SIG-M5 (cell line): Measurements from ENCODE around the gene GLTPD2.

Experiments used
- DNase-seq: peaks from one replicate; lab custom pipeline; 2025; lab: John Stamatoyannopoulos, UW

Gene GLTPD2

DNA sequence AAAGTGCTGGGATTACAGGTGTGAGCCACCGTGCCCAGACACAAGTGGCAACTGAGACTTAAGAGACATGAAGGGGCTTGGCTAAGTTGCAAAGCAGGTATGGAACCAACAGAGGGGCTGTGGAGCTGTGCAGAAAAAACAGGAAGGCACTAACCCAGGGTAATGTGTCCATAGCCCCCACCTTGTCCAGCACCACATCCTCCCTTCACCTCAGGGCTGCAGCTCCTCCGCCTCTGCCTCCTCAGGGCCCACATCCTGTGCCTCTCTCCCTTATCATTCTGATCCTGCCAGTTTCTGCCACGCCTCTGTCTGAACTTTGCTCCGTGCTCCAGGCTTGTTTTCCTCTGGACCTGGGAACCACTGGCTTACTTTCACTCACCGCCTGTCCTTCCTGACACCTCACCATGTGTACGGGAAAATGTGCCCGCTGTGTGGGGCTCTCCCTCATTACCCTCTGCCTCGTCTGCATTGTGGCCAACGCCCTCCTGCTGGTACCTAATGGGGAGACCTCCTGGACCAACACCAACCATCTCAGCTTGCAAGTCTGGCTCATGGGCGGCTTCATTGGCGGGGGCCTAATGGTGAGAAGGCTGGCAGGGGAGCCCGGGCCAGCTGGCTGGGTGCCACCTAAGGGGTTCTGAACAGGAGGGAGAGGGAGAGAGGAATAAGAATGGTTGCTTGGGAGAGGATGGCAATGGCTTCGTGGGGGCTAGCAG, 17.1 kb upstream of the GLTPD2 start, which contains the start of gene TM4SF5:
TM4SF5 (plus strand) TSS at position 368 of the 716 bp plus-strand sequence; CDS start at position 405, 37 bp downstream.
- DNase-seq = no peak

GRCh38 chr17:4772235-4772613, 16.5 kb upstream of the GLTPD2 start:
- no peak for DNase-seq

- DNase-seq = no peak
Observed at GRCh38 chr17:4777969-4778760, 10.6 kb upstream of the GLTPD2 start.

GRCh38 chr17:4780325-4780955, 8.3 kb upstream of the GLTPD2 start:
- no peak for DNase-seq

DNA sequence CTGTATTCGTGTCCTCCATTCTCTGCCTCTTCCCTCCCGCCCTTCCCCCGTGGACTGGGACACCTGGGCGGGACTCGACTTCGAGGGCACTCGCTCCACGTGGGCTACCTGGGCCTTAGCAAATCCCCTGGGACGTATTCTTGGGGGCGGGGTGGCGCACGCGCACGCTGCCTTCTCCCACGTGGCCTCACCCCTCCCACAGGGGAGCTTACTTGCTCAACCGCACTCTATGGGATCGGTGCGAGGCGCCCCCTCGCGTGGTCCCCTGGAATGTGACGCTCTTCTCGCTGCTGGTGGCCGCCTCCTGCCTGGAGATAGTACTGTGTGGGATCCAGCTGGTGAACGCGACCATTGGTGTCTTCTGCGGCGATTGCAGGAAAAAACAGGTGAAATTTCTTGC, 6.1 kb upstream of the GLTPD2 start:
- no peak for DNase-seq

GRCh38 chr17:4785311-4786105, 3.3 kb upstream of the GLTPD2 start:
- DNase-seq = no peak

- no peak for DNase-seq
Observed at GRCh38 chr17:4786106-4786511, 2.7 kb upstream of the GLTPD2 start, which contains the start of gene VMO1. Gene VMO1, minus strand, starts transcription at chr17:4786364. Its CDS starts 12 bp downstream, at chr17:4786352.

- no peak for DNase-seq
Observed at GRCh38 chr17:4786516-4786915, 2.2 kb upstream of the GLTPD2 start.

DNA sequence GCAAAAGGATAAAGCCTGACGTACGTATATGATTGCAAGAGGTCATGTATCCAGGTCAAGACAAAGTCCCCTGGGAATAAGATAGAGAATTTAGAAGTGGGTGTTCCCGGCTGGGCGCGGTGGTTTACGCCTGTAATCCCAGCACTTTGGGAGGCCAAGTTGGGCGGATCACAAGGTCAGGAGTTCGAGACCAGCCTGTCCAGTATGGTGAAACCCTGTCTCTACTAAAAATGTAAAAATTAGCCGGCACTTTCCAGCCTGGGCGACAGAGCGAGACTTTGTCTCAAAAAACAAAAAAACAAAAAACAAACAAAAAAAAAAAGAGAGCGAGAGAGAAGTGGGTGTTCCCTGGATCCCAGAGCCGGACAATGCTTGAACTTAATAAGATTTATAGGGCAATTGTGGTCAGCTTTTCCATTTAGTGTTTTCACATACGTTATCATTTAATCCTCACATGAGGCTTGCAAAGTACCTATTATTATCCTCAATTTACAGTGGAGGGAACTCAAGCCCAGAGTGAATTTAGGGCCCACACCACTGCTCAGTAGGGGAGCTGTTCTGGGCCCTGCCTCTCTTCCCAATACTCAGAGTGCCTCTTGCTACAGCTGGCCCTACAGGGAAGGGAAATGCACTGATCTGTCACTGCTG, 481 bp upstream of the GLTPD2 start:
- DNase-seq = no peak

DNA sequence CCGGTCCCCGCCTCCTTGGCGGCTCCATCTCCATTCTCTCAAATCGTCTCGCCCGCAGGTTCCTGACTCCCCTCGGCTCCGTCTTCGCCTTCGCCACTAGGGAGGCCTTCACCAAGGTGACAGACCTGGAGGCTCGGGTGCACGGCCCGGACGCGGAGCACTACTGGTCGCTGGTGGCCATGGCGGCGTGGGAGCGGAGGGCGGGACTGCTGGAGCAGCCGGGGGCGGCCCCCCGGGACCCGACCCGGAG, 862 bp downstream of the GLTPD2 start:
- no peak for DNase-seq

GRCh38 chr17:4789951-4790704, 1.4 kb downstream of the GLTPD2 start:
- DNase-seq = peak; percentile 41

DNA sequence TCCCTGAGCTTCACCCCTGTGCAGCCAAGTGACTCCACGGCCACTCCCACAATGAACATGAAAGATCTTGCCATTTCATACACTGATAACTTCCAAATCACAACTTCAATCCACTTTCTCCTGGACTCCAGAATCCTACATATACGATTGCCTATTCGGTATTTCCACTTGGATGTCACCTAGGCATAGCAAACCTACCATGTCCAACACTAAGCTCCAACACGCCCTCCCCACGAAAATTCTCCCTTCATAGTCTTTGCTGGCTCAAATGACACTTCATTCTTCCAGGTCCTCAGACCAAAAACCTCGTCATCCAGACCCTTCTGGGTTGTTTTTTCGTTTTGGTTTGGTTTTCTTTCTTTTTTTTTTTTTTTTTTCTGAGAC, 1.9 kb downstream of the GLTPD2 start:
- DNase-seq = no peak

GRCh38 chr17:4795168-4795567, 6.4 kb downstream of the GLTPD2 start:
- DNase-seq = no peak

- no peak for DNase-seq
Observed at GRCh38 chr17:4796552-4796920, 7.8 kb downstream of the GLTPD2 start.

DNA sequence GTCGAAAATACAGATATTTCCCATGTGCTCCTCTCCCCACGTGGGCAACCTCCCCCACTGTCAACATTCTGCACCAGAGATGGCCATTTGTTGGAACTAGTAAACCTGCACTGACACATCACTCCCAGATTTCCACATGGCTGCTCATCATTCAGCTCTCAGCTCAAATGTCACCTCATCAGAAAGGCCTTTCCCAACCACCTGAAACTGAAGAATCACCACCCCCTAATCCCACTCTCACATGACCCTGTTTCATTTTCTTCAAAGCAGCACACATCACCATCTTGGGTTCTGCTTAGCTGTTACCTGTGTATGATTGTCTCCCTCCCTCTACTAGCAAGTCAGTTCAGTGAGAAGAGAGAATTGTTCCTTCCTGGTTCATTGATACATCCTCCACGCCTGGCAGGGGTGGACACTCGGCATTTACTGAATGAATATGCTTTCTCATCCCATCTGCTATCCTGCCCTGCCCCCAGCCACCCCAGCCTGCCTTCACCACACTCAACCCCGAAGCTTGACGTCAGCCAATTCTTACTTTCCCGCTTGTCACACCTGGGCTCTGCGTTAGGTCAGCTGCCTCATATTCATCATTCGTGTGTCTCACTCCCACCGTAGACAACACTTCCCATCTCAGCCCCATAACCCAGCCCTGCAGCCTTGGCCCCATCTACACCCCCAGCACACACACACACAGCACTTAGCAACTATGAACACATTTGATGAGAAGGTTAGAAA, 11.9 kb downstream of the GLTPD2 start:
- no peak for DNase-seq

GRCh38 chr17:4802228-4802627, 13.5 kb downstream of the GLTPD2 start, which contains the start of gene C17orf114:
Gene C17orf114, minus strand, starts transcription at chr17:4802328.
- no peak for DNase-seq

- DNase-seq = no peak
Observed at GRCh38 chr17:4806456-4806776, 17.7 kb downstream of the GLTPD2 start.

- no peak for DNase-seq
Observed at GRCh38 chr17:4806777-4807604, 18.2 kb downstream of the GLTPD2 start, which contains the start of gene PLD2. Gene PLD2, plus strand, starts transcription at chr17:4807152. Its CDS starts 621 bp downstream, at chr17:4807773.

DNA sequence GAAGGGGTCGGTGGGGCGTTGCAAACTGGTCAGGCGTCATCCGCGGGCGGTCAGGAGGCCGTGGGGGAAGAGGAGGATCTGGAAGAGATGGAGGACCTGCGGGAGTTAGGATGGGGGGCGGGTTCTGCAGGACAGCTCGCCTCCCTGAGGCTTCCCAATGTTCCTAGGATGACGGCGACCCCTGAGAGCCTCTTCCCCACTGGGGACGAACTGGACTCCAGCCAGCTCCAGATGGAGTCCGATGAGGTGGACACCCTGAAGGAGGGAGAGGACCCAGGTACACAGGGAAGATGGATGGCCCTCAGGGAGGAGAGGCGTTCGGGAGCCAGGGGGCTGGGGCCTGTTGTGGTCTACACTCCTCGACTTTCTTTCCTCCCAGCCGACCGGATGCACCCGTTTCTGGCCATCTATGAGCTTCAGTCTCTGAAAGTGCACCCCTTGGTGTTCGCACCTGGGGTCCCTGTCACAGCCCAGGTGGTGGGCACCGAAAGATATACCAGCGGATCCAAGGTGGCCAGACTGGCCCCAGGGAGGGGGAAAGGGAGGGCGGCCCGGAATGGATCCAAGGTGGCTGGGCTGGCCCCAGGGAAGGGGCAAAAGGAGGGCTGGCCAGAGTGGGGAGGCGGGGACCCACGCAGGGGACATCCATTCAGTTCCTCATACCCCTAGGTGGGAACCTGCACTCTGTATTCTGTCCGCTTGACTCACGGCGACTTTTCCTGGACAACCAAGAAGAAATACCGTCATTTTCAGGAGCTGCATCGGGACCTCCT, 19.0 kb downstream of the GLTPD2 start:
- no peak for DNase-seq
